K562 (cell line): ENCODE data around the gene COL15A1. TPM values are rescaled to one million over a fixed set of nuclear protein-coding genes. Genes with fewer than 3 reads are reported as not detected.

ENCODE experiments used
- ATAC-seq: fragments of 200-7000 bp; cut with Tn5 transposase; 3 replicates; pipeline ENCODE4 v1.9.1; 2020; ENCODE audit warnings: moderate library complexity
- BruUV-seq: library from RNA; stranded (reverse); fragments of 400-500 nt; replicated peaks from 2 replicates; lab custom pipeline; 2021; lab: Mats Ljungman, UMichigan
- CTCF ChIA-PET: fragments of 300-600 bp; formaldehyde crosslinking; extraction: SDS; loops from one replicate; lab custom pipeline; 2021; ENCODE audit warnings: low intra/inter-chr PET ratio; lab: Yijun Ruan, JAX
- POLR2A ChIA-PET: fragments of 300-600, 350-650 bp; sonication (Branson Sonifier 250); formaldehyde crosslinking; extraction: SDS; loops from one replicate; lab custom pipeline; 2021; ENCODE audit warnings: antibody characterized with exemption, inconsistent platforms; lab: Yijun Ruan, JAX
- DNase-seq, 4 experiments: peaks; one replicate each; pipeline versions ENCODE4 v3.0.0 to v3.0.0-alpha.2; 2011 to 2018; ENCODE audit warnings: low spot score in 3 of 4, mixed read lengths in 3 of 4; ENCODE audit errors: extremely low read depth in 1 of 4
- FAIRE-seq: peaks from 2 replicates; lab custom pipeline; 2011; peaks lifted over from hg19 to GRCh38; lab: Jason Lieb, UNC
- H2AFZ ChIP-seq: 2 replicates; pipeline ENCODE4 v1.6.0; 2011; ENCODE audit warnings: low read depth, low read length, control low read depth, inconsistent platforms
- H3K27ac ChIP-seq: fragments of 200-600 bp; 3 replicates; pipeline ENCODE4 v1.8.0; 2011; ENCODE audit warnings: low read depth, mild to moderate bottlenecking, control low read depth, inconsistent platforms, low read length, moderate library complexity, mixed read lengths; ENCODE audit errors: extremely low read depth
- H3K27me3 ChIP-seq, 2 experiments: fragments of 300-600 bp in 1 of 2; 2 replicates in 1 of 2; 3 replicates in 1 of 2; pipeline versions ENCODE4 v1.6.0 to v1.8.0; 2011; ENCODE audit warnings: inconsistent platforms in 2 of 2, low read length in 2 of 2, mild to moderate bottlenecking in 1 of 2, mixed read lengths in 1 of 2, moderate library complexity in 1 of 2; ENCODE audit not compliant: control insufficient read depth in 2 of 2, insufficient read depth in 2 of 2
- H3K36me3 ChIP-seq: fragments of 300-600 bp; 3 replicates; pipeline ENCODE4 v1.8.0; 2011; ENCODE audit warnings: mild to moderate bottlenecking, low read length, inconsistent platforms; ENCODE audit not compliant: control insufficient read depth, insufficient read depth
- H3K4me1 ChIP-seq, 2 experiments: fragments of 200-600 bp in 1 of 2; replicated peaks in 1 of 2; 2 replicates in 1 of 2; 3 replicates in 1 of 2; pipeline versions ENCODE4 v1.5.1 to v1.8.0; 2011; ENCODE audit warnings: inconsistent platforms in 2 of 2, low read length in 2 of 2, mild to moderate bottlenecking in 1 of 2, mixed read lengths in 1 of 2, moderate library complexity in 1 of 2; ENCODE audit not compliant: control insufficient read depth in 2 of 2, insufficient read depth in 2 of 2
- H3K4me2 ChIP-seq: 2 replicates; pipeline ENCODE4 v1.6.1; 2011; ENCODE audit warnings: low read length, control low read depth, inconsistent platforms, mixed read lengths; ENCODE audit not compliant: insufficient read depth
- H3K4me3 ChIP-seq: fragments of 200-600 bp; sonication (generic), shearing (Covaris generic); 2 replicates; pipeline ENCODE4 v1.5.1; 2016; ENCODE audit warnings: control low read depth, inconsistent platforms
- H3K79me2 ChIP-seq: fragments of 200-600 bp; 3 replicates; pipeline ENCODE4 v1.8.0; 2011; ENCODE audit warnings: low read length, inconsistent platforms; ENCODE audit not compliant: control insufficient read depth, insufficient read depth
- H3K9ac ChIP-seq, 2 experiments: 2 replicates each; pipeline versions ENCODE4 v1.6.0 to v1.6.1; 2011; ENCODE audit warnings: low read depth in 2 of 2, low read length in 2 of 2, control low read depth in 1 of 2, inconsistent platforms in 1 of 2, mild to moderate bottlenecking in 1 of 2, mixed read lengths in 1 of 2; ENCODE audit not compliant: insufficient read depth in 1 of 2
- H3K9me1 ChIP-seq: one replicate; pipeline ENCODE4 v1.6.0; 2011; ENCODE audit warnings: inconsistent platforms, mild to moderate bottlenecking, low read length, moderate library complexity; ENCODE audit not compliant: control insufficient read depth, insufficient read depth
- H3K9me3 ChIP-seq: replicated peaks from 2 replicates; pipeline ENCODE4 v1.5.1; 2011; ENCODE audit warnings: low read depth, low read length, inconsistent platforms; ENCODE audit not compliant: control insufficient read depth, insufficient read depth
- H4K20me1 ChIP-seq: replicated peaks from 2 replicates; pipeline ENCODE4 v1.6.1; 2011; ENCODE audit warnings: low read length, inconsistent platforms, mixed read lengths; ENCODE audit not compliant: control insufficient read depth, insufficient read depth
- ADNP ChIP-seq: fragments of 200-800 bp; sonication (Bioruptor generic); IDR thresholded peaks from 2 replicates; pipeline ENCODE4 v1.6.1; 2016; ENCODE audit warnings: missing genetic modification characterization, missing compliant biosample characterization
- CBFA2T2 ChIP-seq: fragments of 450-650 bp; conservative IDR thresholded peaks from 2 replicates; pipeline ENCODE4 v1.6.1; 2017; ENCODE audit warnings: mild to moderate bottlenecking
- CBX8 ChIP-seq: fragments of 200-600 bp; sonication (generic); IDR thresholded peaks from 2 replicates; pipeline ENCODE4 v1.6.1; 2012; ENCODE audit warnings: borderline replicate concordance, mixed run types, low read depth, mild to moderate bottlenecking, moderate library complexity, mixed read lengths, low read length, control low read depth, inconsistent platforms; ENCODE audit not compliant: poor library complexity, severe bottlenecking; ENCODE audit errors: extremely low read depth
- CREBBP ChIP-seq: IDR thresholded peaks from one replicate; pipeline ENCODE4 v1.6.1; 2012; ENCODE audit warnings: low read depth, mild to moderate bottlenecking, control low read depth, inconsistent platforms, low read length
- EP400 ChIP-seq: fragments of 450-650 bp; IDR thresholded peaks from 2 replicates; pipeline ENCODE4 v1.6.1; 2017; ENCODE audit warnings: antibody characterized with exemption, mild to moderate bottlenecking, moderate library complexity
- ETV1 ChIP-seq: fragments of 450-650 bp; conservative IDR thresholded peaks from 2 replicates; pipeline ENCODE4 v1.6.1; 2016; ENCODE audit warnings: missing genetic modification characterization, control low read depth, low read depth, missing compliant biosample characterization
- FOXJ3 ChIP-seq: sonication (generic); formaldehyde crosslinking; IDR thresholded peaks from 2 replicates; pipeline ENCODE4 v1.4.0; 2020; ENCODE audit warnings: mild to moderate bottlenecking, missing genetic modification reagents
- NKRF ChIP-seq: fragments of 450-650 bp; IDR thresholded peaks from 2 replicates; pipeline ENCODE4 v1.6.1; 2016; ENCODE audit warnings: borderline replicate concordance
- OTX1 ChIP-seq: fragments of 450-650 bp; formaldehyde crosslinking; IDR thresholded peaks from 2 replicates; pipeline ENCODE4 v1.4.0; 2022; ENCODE audit warnings: mild to moderate bottlenecking
- POLR2B ChIP-seq: fragments of 450-650 bp; IDR thresholded peaks from 2 replicates; pipeline ENCODE4 v1.6.1; 2018; ENCODE audit warnings: low read depth; ENCODE audit not compliant: partially characterized antibody
- RNF2 ChIP-seq: sonication (generic); IDR thresholded peaks from 2 replicates; pipeline ENCODE4 v1.6.1; 2016
- SAFB ChIP-seq: fragments of 200-400 bp; formaldehyde crosslinking; IDR thresholded peaks from 2 replicates; pipeline ENCODE4 v1.6.1; 2017; ENCODE audit warnings: low read depth, low read length, borderline replicate concordance
- SMARCA4 ChIP-seq: fragments of 450-650 bp; IDR thresholded peaks from 2 replicates; pipeline ENCODE4 v1.6.1; 2016
- ZNF551 ChIP-seq: fragments of 250-450 bp; sonication (Bioruptor Pico); IDR thresholded peaks from 2 replicates; pipeline ENCODE4 v1.5.0; 2021; ENCODE audit warnings: mild to moderate bottlenecking, moderate library complexity
- ZNF644 ChIP-seq: fragments of 200-800 bp; sonication (Bioruptor generic); IDR thresholded peaks from 2 replicates; pipeline ENCODE4 v1.6.1; 2016; ENCODE audit warnings: low read depth, missing genetic modification characterization, missing compliant biosample characterization
- ZNF707 ChIP-seq: fragments of 250-450 bp; sonication (Bioruptor Pico); conservative IDR thresholded peaks from 2 replicates; pipeline ENCODE4 v1.8.0; 2022; ENCODE audit warnings: inconsistent platforms, mild to moderate bottlenecking, moderate library complexity
- ZNF79 ChIP-seq: fragments of 250-450 bp; sonication (Bioruptor Pico); IDR thresholded peaks from 2 replicates; pipeline ENCODE4 v1.4.0; 2020; ENCODE audit warnings: low read depth, mild to moderate bottlenecking, moderate library complexity
- WGBS: fragments of 100-300 bp; shearing (Covaris generic); methylation state at CpG from one replicate; pipeline ENCODE4 v1.1.6; 2016; ENCODE audit warnings: low coverage, mixed read lengths; ENCODE audit not compliant: insufficient coverage; ENCODE audit errors: missing lambda C conversion rate; 5-methylcytosine and 5-hydroxymethylcytosine counted together
- in situ Hi-C: fragments of 300-500 bp; cut with MboI; formaldehyde crosslinking; loops from 4 replicates; pipeline ENCODE4 v1.15.0; 2018; ENCODE audit warnings: inconsistent platforms, mixed read lengths
- intact Hi-C: fragments of 100-400 bp; cut with micrococcal nuclease; formaldehyde crosslinking; loops from 2 replicates; pipeline ENCODE4 v1.14.2; 2022
- polyA plus RNA-seq, 8 experiments: library from polyadenylated mRNA; depleted of rRNA in 4 of 8; stranded (reverse) in 5 of 8; unstranded in 3 of 8; fragments of >200 nt; fragmentation: Nextera tagmentation in 2 of 8; fragmentation: Illumina TruSeq in 1 of 8; extraction: Ambion mirVana in 2 of 8; extraction: Trizol in 1 of 8; gene quantifications; 2 replicates each; pipeline versions ENCODE4 v1.2.1 to v1.2.3, GENCODE V29; 2011 to 2014; ENCODE audit warnings: inconsistent platforms in 1 of 8, missing spikeins in 1 of 8
- total RNA-seq, 7 experiments: library from RNA; depleted of rRNA in 6 of 7; stranded (reverse); fragments of >200 nt in 6 of 7; fragmentation: Illumina TruSeq in 2 of 7; extraction: Trizol in 2 of 7; gene quantifications; 2 replicates each; pipeline versions ENCODE4 v1.2.1 to v1.2.3, GENCODE V29; 2011 to 2021; ENCODE audit warnings: low replicate concordance in 1 of 7
- TF ChIP-seq, protein P1 (sequence below): fragments of 450-650 bp; IDR thresholded peaks from 2 replicates; pipeline ENCODE4 v1.6.1; 2016
- TF ChIP-seq, protein P2 (sequence below): fragments of 250-450 bp; sonication (Bioruptor Pico); IDR thresholded peaks from 2 replicates; pipeline ENCODE4 v1.4.0; 2020; ENCODE audit warnings: mild to moderate bottlenecking

Gene COL15A1
- total and polyA plus RNA-seq, 9 of the 15 experiments (the other 6 are each of a cell fraction or from before 2014, with no cell fraction given), result 0.46 to 5.1 (median 2.6) TPM

DNA sequence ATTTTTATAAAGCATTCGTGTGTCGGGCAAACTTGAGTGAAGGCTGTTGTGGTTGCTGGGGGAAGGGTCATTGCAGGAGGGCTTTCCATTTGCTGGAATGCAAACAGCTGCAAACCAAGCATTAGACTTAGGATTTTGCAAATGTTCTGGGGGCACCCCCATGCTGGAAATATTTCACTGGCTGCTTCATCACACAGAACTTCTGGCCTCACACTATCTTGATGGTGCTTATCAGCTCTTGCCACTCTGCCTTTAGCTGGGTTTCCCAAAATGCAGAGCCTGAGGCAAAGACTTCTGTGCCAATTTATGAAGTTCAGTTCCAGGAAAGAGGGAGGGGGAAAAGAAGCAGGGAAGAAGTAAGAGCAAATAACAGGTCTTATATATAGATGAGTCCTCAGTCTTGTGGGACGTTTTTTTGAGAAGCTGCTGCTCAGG lies 8.6 kb upstream of the COL15A1 start (continued):
- TF ChIP-seq, protein P1, sequence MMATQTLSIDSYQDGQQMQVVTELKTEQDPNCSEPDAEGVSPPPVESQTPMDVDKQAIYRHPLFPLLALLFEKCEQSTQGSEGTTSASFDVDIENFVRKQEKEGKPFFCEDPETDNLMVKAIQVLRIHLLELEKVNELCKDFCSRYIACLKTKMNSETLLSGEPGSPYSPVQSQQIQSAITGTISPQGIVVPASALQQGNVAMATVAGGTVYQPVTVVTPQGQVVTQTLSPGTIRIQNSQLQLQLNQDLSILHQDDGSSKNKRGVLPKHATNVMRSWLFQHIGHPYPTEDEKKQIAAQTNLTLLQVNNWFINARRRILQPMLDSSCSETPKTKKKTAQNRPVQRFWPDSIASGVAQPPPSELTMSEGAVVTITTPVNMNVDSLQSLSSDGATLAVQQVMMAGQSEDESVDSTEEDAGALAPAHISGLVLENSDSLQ, result no peak; the same call in 1 of the 2 replicates
- TF ChIP-seq CREBBP, result no peak
- TF ChIP-seq SMARCA4, result peak; percentile 84
- TF ChIP-seq CBX8, result no peak
- peak; percentile 75 for TF ChIP-seq CBFA2T2
- TF ChIP-seq, all 486 proteins: peak for 58

DNA sequence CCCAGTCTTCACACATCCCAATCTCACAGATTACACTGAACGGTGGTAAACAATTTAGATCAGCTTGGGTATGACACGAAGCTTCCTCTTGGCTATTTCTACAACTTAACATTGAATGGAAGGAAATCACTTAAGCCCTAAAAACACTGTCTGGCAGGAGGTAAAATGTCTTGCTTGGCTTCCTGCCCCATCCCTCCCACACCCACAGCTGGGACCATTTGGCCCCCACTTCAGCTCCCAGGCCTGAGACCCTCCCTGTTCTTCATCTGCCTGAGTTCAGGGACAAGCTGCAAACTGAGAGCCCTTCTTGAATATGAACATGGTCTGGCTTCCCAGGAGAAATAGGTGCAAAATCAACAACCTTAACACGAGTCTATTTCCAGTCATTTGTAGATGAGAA lies 3.4 kb upstream of the COL15A1 start:
- no peak overlapping the region for H2AFZ ChIP-seq
- H3K4me2 ChIP-seq, result no peak overlapping the region
- intact Hi-C loops (no loop called here), in situ Hi-C loops (no loop called here)
- BruUV-seq, result no TSS peak
- no peaks in the 10 kb centered on the region for H4K20me1 ChIP-seq
- H3K9ac ChIP-seq, result no peak overlapping the region
- CTCF ChIA-PET, result interaction anchor here (0.6 kb wide), 1 partner anchor 90 kb away, joined by 3 read pairs; no protein-coding TSS in a partner anchor
- no peaks in the 10 kb centered on the region for H3K9me1 ChIP-seq
- ATAC-seq (no peak), FAIRE-seq (no peak), DNase-seq (no peak)
- no peaks in the 10 kb centered on the region for H3K9me3 ChIP-seq
- H3K36me3 ChIP-seq, result no peaks in the 10 kb centered on the region
- H3K79me2 ChIP-seq, result no peaks in the 10 kb centered on the region
- 22% methylated on average over 3 of the region's 3 CpGs for WGBS
- H3K4me3 ChIP-seq, result no peak overlapping the region
- H3K27me3 ChIP-seq, result peaks cover 0 to 17% of the 10 kb centered on the region in 2 experiments; a peak in 3 of 5 replicates
- peaks cover 32 to 41% of the 10 kb centered on the region in 2 experiments for H3K4me1 ChIP-seq
- POLR2A ChIA-PET, result interaction anchor here (1.0 to 4.8 kb wide), 2 partner anchors 9 to 23 kb away, joined by 3 to 21 read pairs; no protein-coding TSS in a partner anchor
- no peak overlapping the region for H3K27ac ChIP-seq
- TF ChIP-seq ZNF644 (tag), result no peak
- no peak for TF ChIP-seq ADNP (tag)
- no peak for TF ChIP-seq ZNF79 (CRISPR knock-in tag)
- no peak for TF ChIP-seq FOXJ3
- no peak for TF ChIP-seq OTX1 (CRISPR knock-in tag)
- no peak for TF ChIP-seq ETV1
- TF ChIP-seq, protein P2, sequence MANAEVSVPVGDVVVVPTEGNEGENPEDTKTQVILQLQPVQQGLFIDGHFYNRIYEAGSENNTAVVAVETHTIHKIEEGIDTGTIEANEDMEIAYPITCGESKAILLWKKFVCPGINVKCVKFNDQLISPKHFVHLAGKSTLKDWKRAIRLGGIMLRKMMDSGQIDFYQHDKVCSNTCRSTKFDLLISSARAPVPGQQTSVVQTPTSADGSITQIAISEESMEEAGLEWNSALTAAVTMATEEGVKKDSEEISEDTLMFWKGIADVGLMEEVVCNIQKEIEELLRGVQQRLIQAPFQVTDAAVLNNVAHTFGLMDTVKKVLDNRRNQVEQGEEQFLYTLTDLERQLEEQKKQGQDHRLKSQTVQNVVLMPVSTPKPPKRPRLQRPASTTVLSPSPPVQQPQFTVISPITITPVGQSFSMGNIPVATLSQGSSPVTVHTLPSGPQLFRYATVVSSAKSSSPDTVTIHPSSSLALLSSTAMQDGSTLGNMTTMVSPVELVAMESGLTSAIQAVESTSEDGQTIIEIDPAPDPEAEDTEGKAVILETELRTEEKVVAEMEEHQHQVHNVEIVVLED, result no peak
- TF ChIP-seq ZNF551, result no peak
- no peak for TF ChIP-seq POLR2B
- TF ChIP-seq ZNF707 (CRISPR knock-in tag), result no peak
- no peak for TF ChIP-seq SAFB
- no peak for TF ChIP-seq NKRF
- TF ChIP-seq RNF2, result no peak
- TF ChIP-seq EP400, result no peak
